Hepatocyte (in vitro differentiated cells): ENCODE results near the gene NUP58. TPM values are rescaled to one million over a fixed set of nuclear protein-coding genes. Genes with fewer than 3 reads are reported as not detected.

Experiments used
- DNase-seq: peaks from one replicate; pipeline ENCODE4 v3.0.0-alpha.2; 2016; ENCODE audit warnings: low spot score
- H2AFZ ChIP-seq: fragments of 200-600 bp; sonication (generic); 2 replicates; pipeline ENCODE4 v1.6.0; 2016; ENCODE audit warnings: antibody characterized with exemption, mild to moderate bottlenecking
- H3K27ac ChIP-seq: fragments of 200-600 bp; sonication (generic); 2 replicates; pipeline ENCODE4 v1.5.1; 2016; ENCODE audit warnings: mild to moderate bottlenecking
- H3K27me3 ChIP-seq: fragments of 200-600 bp; sonication (generic); 2 replicates; pipeline ENCODE4 v1.6.1; 2016
- H3K36me3 ChIP-seq: fragments of 200-600 bp; sonication (generic); replicated peaks from 2 replicates; pipeline ENCODE4 v1.5.1; 2016; ENCODE audit warnings: low read depth; ENCODE audit not compliant: insufficient read depth
- H3K4me1 ChIP-seq: fragments of 200-600 bp; sonication (generic); 2 replicates; pipeline ENCODE4 v1.5.1; 2016; ENCODE audit warnings: mild to moderate bottlenecking, moderate library complexity; ENCODE audit not compliant: insufficient read depth
- H3K4me2 ChIP-seq: fragments of 200-600 bp; sonication (generic); 2 replicates; pipeline ENCODE4 v1.6.0; 2016
- H3K4me3 ChIP-seq: fragments of 200-600 bp; sonication (generic); 2 replicates; pipeline ENCODE4 v1.5.1; 2016; ENCODE audit warnings: mild to moderate bottlenecking
- H3K79me2 ChIP-seq: fragments of 200-600 bp; sonication (generic); 2 replicates; pipeline ENCODE4 v1.6.0; 2017; ENCODE audit warnings: mild to moderate bottlenecking
- H3K9me2 ChIP-seq: fragments of 200-600 bp; sonication (generic); replicated peaks from 2 replicates; pipeline ENCODE4 v1.6.0; 2017; ENCODE audit warnings: mild to moderate bottlenecking; ENCODE audit not compliant: insufficient read depth
- H3K9me3 ChIP-seq: fragments of 200-600 bp; sonication (generic); 2 replicates; pipeline ENCODE4 v1.5.1; 2016; ENCODE audit warnings: low read depth, mild to moderate bottlenecking
- H4K20me1 ChIP-seq: fragments of 200-600 bp; sonication (generic); 2 replicates; pipeline ENCODE4 v1.6.0; 2016; ENCODE audit warnings: mild to moderate bottlenecking; ENCODE audit not compliant: insufficient read depth, poor library complexity, severe bottlenecking
- EZH2 ChIP-seq: fragments of 200-600 bp; sonication (generic); IDR thresholded peaks from 2 replicates; pipeline ENCODE4 v1.6.1; 2016; ENCODE audit warnings: antibody characterized with exemption, mild to moderate bottlenecking, borderline replicate concordance
- EZH2phosphoT487 ChIP-seq: fragments of 200-600 bp; sonication (generic); IDR thresholded peaks from one replicate; pipeline ENCODE4 v1.6.1; 2018; ENCODE audit warnings: antibody characterized with exemption, mild to moderate bottlenecking, low read depth, moderate library complexity; ENCODE audit not compliant: unreplicated experiment, severe bottlenecking
- WGBS: methylation state at CpG from one replicate; pipeline ENCODE4 v1.1.6; 2016; ENCODE audit warnings: low lambda C conversion rate; ENCODE audit errors: missing lambda C conversion rate; 5-methylcytosine and 5-hydroxymethylcytosine counted together
- polyA plus RNA-seq: library from polyadenylated mRNA; unstranded; fragments of >200 nt; fragmentation: Nextera tagmentation; extraction: Ambion mirVana; gene quantifications from 2 replicates; pipeline ENCODE4 v1.2.1, GENCODE V29; 2016
- total RNA-seq: library from RNA; depleted of rRNA; stranded (reverse); fragments of >200 nt; gene quantifications from 2 replicates; pipeline ENCODE4 v1.2.3, GENCODE V29; 2014
- TF ChIP-seq, protein P1 (sequence below): fragments of 200-600 bp; sonication (generic); IDR thresholded peaks from 2 replicates; pipeline ENCODE4 v1.5.1; 2016; ENCODE audit warnings: antibody characterized with exemption, mild to moderate bottlenecking; ENCODE audit not compliant: poor library complexity

Gene NUP58
- total and polyA plus RNA-seq, 2 experiments from 2014 or later = 16.0 to 61.3 TPM

DNA sequence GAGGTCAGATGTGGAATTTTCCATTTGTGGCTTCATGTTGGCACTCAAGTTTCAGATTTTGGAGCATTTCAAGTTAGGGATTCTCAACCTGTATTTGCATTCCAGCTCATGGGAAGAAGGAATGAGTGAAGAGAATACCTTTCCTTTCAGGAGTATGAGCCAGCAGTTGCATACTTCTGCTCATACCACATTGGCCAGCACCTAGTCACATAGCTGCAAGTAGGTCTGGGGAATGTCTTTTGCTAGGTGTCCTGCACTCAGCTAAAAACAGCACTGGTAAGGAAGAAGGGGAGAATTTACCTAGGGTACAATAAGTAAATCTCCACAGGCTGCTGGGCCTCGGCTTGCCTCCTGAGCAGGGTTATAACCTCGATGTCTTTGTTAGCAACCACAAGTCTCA, 45.7 kb downstream of the NUP58 start:
- Histone ChIP-seq H3K9me2 (no peaks in the 10 kb centered on the region), H3K4me3 (no peak overlapping the region)
- 71% methylated on average over 2 of the region's 2 CpGs for WGBS

DNA sequence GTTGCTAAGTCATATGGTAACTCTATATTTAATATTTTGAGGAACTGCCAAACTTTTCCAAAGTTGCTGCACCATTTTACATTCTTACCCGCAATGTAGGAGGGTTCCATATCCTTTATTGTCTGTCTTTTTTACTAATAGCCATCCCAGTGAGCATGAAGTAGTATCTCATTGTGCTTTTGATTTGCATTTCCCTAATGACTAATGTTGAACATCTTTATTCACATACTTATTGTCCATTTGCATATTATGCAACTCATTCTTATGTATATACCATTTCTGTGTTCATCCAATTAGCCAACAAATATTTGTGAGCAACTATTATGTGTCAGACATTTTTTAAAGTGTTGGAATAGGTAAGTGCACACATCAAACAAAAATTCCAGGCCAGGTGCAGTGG, 50.0 kb downstream of the NUP58 start:
- Histone ChIP-seq H3K4me1 (no peaks in the 10 kb centered on the region), H3K4me3 (no peak overlapping the region), H3K9me3 (no peaks in the 10 kb centered on the region), H3K36me3 (no peaks in the 10 kb centered on the region), H3K9me2 (no peaks in the 10 kb centered on the region), H2AFZ (no peak overlapping the region), H3K79me2 (no peaks in the 10 kb centered on the region), H3K27ac (no peak overlapping the region), H4K20me1 (no peaks in the 10 kb centered on the region), H3K4me2 (no peak overlapping the region), H3K27me3 (no peaks in the 10 kb centered on the region)
- no peak for DNase-seq
- TF ChIP-seq EZH2phosphoT487 (no peak), EZH2 (no peak)
- TF ChIP-seq, protein P1, sequence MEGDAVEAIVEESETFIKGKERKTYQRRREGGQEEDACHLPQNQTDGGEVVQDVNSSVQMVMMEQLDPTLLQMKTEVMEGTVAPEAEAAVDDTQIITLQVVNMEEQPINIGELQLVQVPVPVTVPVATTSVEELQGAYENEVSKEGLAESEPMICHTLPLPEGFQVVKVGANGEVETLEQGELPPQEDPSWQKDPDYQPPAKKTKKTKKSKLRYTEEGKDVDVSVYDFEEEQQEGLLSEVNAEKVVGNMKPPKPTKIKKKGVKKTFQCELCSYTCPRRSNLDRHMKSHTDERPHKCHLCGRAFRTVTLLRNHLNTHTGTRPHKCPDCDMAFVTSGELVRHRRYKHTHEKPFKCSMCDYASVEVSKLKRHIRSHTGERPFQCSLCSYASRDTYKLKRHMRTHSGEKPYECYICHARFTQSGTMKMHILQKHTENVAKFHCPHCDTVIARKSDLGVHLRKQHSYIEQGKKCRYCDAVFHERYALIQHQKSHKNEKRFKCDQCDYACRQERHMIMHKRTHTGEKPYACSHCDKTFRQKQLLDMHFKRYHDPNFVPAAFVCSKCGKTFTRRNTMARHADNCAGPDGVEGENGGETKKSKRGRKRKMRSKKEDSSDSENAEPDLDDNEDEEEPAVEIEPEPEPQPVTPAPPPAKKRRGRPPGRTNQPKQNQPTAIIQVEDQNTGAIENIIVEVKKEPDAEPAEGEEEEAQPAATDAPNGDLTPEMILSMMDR = no peak
- WGBS = 100% methylated on average over 1 of the region's 1 CpG

More for the DNA sequence above, 45.7 kb downstream of the NUP58 start:
- no peak overlapping the region for H3K4me2 ChIP-seq
- no peaks in the 10 kb centered on the region for H3K9me3 ChIP-seq
- no peak for DNase-seq
- no peak overlapping the region for H2AFZ ChIP-seq
- H4K20me1 ChIP-seq = no peaks in the 10 kb centered on the region
- H3K79me2 ChIP-seq = no peaks in the 10 kb centered on the region
- no peak overlapping the region for H3K27ac ChIP-seq
- no peaks in the 10 kb centered on the region for H3K36me3 ChIP-seq
- TF ChIP-seq, protein P1 = no peak
- no peak for TF ChIP-seq EZH2phosphoT487
- TF ChIP-seq EZH2 = no peak
- H3K4me1 ChIP-seq = no peaks in the 10 kb centered on the region
- H3K27me3 ChIP-seq = no peaks in the 10 kb centered on the region

DNA sequence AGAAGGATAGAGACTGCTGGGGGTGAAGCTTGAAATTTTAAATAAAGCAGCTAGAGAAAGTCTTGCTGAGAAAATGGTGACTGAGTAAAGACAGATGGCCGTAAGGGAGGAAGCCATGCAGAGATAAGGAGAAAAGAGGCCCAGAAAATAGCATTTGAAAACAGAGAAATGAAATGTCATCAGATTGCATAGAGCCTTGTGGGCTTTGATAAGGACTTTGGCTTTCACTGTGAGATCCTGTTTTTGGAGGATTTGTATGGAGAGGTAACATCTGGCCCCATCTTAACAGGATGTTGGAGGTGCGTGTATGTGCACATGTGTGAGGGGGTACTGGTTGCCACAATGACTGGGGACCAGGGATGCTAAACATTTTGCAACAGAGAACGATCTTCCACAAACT, 50.8 kb downstream of the NUP58 start:
- TF ChIP-seq, protein P1 = no peak
- TF ChIP-seq EZH2 (no peak), EZH2phosphoT487 (no peak)
- Histone ChIP-seq H3K27ac (no peak overlapping the region), H3K79me2 (no peaks in the 10 kb centered on the region), H3K9me2 (no peaks in the 10 kb centered on the region), H3K4me2 (no peak overlapping the region), H4K20me1 (no peaks in the 10 kb centered on the region), H3K27me3 (no peaks in the 10 kb centered on the region), H3K36me3 (no peaks in the 10 kb centered on the region), H3K9me3 (no peaks in the 10 kb centered on the region), H3K4me3 (no peak overlapping the region), H2AFZ (no peak overlapping the region), H3K4me1 (no peaks in the 10 kb centered on the region)
- no peak for DNase-seq
- WGBS = 59% methylated on average over 3 of the region's 3 CpGs

DNA sequence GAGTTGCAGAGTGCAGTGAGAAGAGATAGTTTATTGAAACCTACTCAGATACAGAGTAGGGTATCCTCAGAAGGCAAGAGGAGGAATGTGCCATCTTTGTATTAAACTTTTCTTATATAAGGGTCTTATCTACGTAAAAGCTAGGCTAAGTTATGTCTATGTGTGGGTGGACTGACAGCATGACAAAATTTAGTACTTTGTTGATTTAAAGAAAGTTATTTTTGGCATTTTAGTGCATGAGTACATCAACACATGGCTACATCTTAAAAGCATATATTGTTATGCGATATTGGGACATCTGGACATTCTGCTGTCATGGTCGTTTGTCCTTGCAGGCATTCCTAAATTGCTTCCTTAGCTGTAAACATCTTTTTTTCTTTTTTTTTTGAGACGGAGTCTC, 51.4 kb downstream of the NUP58 start:
- no peaks in the 10 kb centered on the region for H4K20me1 ChIP-seq
- no peaks in the 10 kb centered on the region for H3K9me2 ChIP-seq
- H3K36me3 ChIP-seq = no peaks in the 10 kb centered on the region
- TF ChIP-seq EZH2phosphoT487 = no peak
- no peak for TF ChIP-seq EZH2
- TF ChIP-seq, protein P1 = no peak
- no peak for DNase-seq
- 77% methylated on average over 4 of the region's 4 CpGs for WGBS
- H3K4me3 ChIP-seq = no peak overlapping the region
- no peaks in the 10 kb centered on the region for H3K27me3 ChIP-seq
- no peaks in the 10 kb centered on the region for H3K9me3 ChIP-seq
- no peaks in the 10 kb centered on the region for H3K79me2 ChIP-seq
- H3K4me2 ChIP-seq = no peak overlapping the region
- H2AFZ ChIP-seq = no peak overlapping the region
- H3K27ac ChIP-seq = no peak overlapping the region
- no peaks in the 10 kb centered on the region for H3K4me1 ChIP-seq
